Measurements from ENCODE around the gene NDFIP2.

The NDFIP2 gene

DNA sequence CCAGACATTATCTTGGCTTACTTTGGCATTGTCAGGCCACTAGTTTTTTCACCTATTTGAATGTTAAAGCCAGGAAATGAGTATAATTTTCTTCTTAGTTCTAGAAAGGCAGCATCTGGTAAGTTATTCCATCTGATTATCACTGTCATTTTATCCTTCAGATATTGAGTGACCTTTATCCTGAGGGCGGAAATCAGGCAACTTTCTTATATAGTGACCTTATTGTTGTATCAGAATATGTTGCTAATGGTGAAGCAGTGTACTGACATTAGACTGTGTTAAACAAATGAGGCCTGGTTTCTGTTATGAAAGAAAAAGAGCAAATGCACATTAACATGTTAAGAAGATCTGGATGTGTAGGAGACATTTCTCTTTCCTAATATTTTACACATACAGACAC, 5.4 kb upstream of the NDFIP2 start:
- Histone ChIP-seq H2AFZ (ENCODE audit: low read depth, low read length, severe bottlenecking) (no peak overlapping the region), H3F3A (ENCODE audit: insufficient read depth) (peaks cover 15% of the 10 kb centered on the region), H3K79me2 (ENCODE audit: insufficient read depth, low read length) (no peaks in the 10 kb centered on the region), H3K9me3 (ENCODE audit: insufficient read depth, low read length) (no peaks in the 10 kb centered on the region), H3K36me3 (ENCODE audit: low read length) (no peaks in the 10 kb centered on the region), H3K27me3 (ENCODE audit: low read length) (no peaks in the 10 kb centered on the region), H3K27ac (ENCODE audit: low read depth, low read length) (no peak overlapping the region), H3K4me2 (ENCODE audit: low read depth, low read length, poor library complexity, severe bottlenecking) (no peak overlapping the region), H4K20me1 (ENCODE audit: low read depth, low read length) (no peaks in the 10 kb centered on the region), H3K9me2 (replicated peaks; ENCODE audit: insufficient read depth, low read length) (no peaks in the 10 kb centered on the region), H3K4me3 (ENCODE audit: insufficient read depth, low read length, poor library complexity, severe bottlenecking) (no peak overlapping the region), H3K9ac (ENCODE audit: low read length) (no peak overlapping the region)
- TF ChIP-seq EZH2phosphoT487 (conservative IDR thresholded peaks at IDR 0.05; ENCODE audit: low read length) = no peak
- TF ChIP-seq, protein P1, sequence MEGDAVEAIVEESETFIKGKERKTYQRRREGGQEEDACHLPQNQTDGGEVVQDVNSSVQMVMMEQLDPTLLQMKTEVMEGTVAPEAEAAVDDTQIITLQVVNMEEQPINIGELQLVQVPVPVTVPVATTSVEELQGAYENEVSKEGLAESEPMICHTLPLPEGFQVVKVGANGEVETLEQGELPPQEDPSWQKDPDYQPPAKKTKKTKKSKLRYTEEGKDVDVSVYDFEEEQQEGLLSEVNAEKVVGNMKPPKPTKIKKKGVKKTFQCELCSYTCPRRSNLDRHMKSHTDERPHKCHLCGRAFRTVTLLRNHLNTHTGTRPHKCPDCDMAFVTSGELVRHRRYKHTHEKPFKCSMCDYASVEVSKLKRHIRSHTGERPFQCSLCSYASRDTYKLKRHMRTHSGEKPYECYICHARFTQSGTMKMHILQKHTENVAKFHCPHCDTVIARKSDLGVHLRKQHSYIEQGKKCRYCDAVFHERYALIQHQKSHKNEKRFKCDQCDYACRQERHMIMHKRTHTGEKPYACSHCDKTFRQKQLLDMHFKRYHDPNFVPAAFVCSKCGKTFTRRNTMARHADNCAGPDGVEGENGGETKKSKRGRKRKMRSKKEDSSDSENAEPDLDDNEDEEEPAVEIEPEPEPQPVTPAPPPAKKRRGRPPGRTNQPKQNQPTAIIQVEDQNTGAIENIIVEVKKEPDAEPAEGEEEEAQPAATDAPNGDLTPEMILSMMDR (IDR thresholded peaks at IDR 0.05; ENCODE audit: insufficient read depth, low read length, poor library complexity, severe bottlenecking) = no peak

DNA sequence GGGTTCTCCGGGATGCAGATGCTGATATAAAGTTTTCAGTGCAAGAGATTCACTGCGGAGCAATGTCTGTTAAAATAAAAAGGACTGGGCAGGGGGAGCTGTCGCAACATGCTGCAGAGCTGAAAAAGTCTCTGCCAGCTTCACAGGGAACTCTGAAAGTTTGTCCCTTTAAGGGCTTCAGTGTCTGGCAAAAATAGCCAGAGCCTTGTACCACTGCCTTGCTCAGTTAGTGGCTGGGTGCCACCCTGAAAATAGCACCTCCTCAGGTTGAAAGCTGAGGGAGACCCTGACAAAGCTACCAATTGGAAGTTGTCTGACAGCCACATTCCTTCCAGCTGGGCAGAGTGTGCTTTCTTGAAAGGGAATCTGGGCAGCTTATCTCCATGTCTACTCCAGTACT, 3.0 kb upstream of the NDFIP2 start:
- Histone ChIP-seq H3K9me2 (replicated peaks; ENCODE audit: insufficient read depth, low read length) (no peaks in the 10 kb centered on the region), H3K27me3 (ENCODE audit: low read length) (no peaks in the 10 kb centered on the region), H3K4me3 (ENCODE audit: insufficient read depth, low read length, poor library complexity, severe bottlenecking) (no peak overlapping the region), H3K4me2 (ENCODE audit: low read depth, low read length, poor library complexity, severe bottlenecking) (no peak overlapping the region), H3K36me3 (ENCODE audit: low read length) (no peaks in the 10 kb centered on the region), H3K79me2 (ENCODE audit: insufficient read depth, low read length) (no peaks in the 10 kb centered on the region; the same call in 1 of the 2 replicates), H3F3A (ENCODE audit: insufficient read depth) (peaks cover 16% of the 10 kb centered on the region), H3K9ac (ENCODE audit: low read length) (no peak overlapping the region), H3K27ac (ENCODE audit: low read depth, low read length) (no peak overlapping the region), H3K9me3 (ENCODE audit: insufficient read depth, low read length) (no peaks in the 10 kb centered on the region), H2AFZ (ENCODE audit: low read depth, low read length, severe bottlenecking) (no peak overlapping the region), H4K20me1 (ENCODE audit: low read depth, low read length) (no peaks in the 10 kb centered on the region)
- no peak for TF ChIP-seq EZH2phosphoT487 (conservative IDR thresholded peaks at IDR 0.05; ENCODE audit: low read length)
- TF ChIP-seq, protein P1 (IDR thresholded peaks at IDR 0.05; ENCODE audit: insufficient read depth, low read length, poor library complexity, severe bottlenecking) = no peak

DNA sequence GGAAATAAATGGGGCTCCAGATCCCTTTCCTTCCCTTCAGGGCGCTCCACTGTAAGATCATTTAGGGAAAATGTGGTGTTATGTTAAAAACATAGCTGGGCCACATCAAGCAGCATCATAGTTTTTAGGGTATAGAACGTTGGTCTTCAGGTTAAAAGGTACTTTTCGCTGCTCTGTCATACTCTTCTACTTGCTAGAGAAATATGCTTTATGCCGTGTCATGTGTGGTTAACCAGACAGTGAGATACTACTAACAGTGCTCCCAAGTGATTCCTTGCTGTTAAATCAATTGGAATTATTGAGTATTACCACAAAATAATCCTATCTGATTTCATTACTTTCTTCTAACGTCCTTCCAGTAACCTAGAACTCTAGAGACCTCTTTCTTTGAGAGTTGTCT, 1.1 kb upstream of the NDFIP2 start:
- H3K36me3 ChIP-seq (ENCODE audit: low read length) = no peaks in the 10 kb centered on the region
- TF ChIP-seq EZH2phosphoT487 (conservative IDR thresholded peaks at IDR 0.05; ENCODE audit: low read length) = no peak
- TF ChIP-seq, protein P1 (IDR thresholded peaks at IDR 0.05; ENCODE audit: insufficient read depth, low read length, poor library complexity, severe bottlenecking) = no peak
- no peaks in the 10 kb centered on the region for H3K9me3 ChIP-seq (ENCODE audit: insufficient read depth, low read length)
- no peak overlapping the region for H3K27ac ChIP-seq (ENCODE audit: low read depth, low read length)
- no peak overlapping the region for H3K9ac ChIP-seq (ENCODE audit: low read length)
- no peak overlapping the region for H3K4me2 ChIP-seq (ENCODE audit: low read depth, low read length, poor library complexity, severe bottlenecking)
- peaks cover 16% of the 10 kb centered on the region for H3F3A ChIP-seq (ENCODE audit: insufficient read depth)
- no peaks in the 10 kb centered on the region for H3K9me2 ChIP-seq (replicated peaks; ENCODE audit: insufficient read depth, low read length)
- no peaks in the 10 kb centered on the region; the same call in 1 of the 2 replicates for H3K79me2 ChIP-seq (ENCODE audit: insufficient read depth, low read length)
- H3K27me3 ChIP-seq (ENCODE audit: low read length) = no peaks in the 10 kb centered on the region
- H3K4me3 ChIP-seq (ENCODE audit: insufficient read depth, low read length, poor library complexity, severe bottlenecking) = no peak overlapping the region
- H4K20me1 ChIP-seq (ENCODE audit: low read depth, low read length) = no peaks in the 10 kb centered on the region
- no peak overlapping the region for H2AFZ ChIP-seq (ENCODE audit: low read depth, low read length, severe bottlenecking)
